ENCODE data around the gene INCENP.
A peak's percentile ranks its signal among the peaks of the same experiment; 100 is the strongest.

Gene INCENP

DNA sequence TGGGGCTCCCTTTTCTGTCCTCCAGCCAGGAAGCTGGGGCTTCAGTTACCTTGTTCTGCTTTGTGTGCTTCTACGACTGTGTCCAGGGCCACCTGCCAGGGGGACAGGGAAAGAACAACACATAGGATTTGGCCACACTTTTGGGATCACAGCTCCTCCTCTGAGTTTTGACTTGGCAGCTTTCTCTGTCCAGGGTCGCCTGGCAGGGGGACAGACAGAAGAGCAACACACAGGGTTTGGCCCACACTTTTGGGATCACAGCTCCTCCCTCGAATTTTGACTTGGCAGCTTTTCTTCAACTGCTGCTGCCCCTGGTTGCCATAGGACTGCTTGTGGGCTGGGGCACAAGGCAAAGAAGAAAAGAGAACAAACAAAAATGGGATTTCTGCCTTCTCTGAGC is 19.1 kb downstream of the INCENP start:
- no peak for DNase-seq

DNA sequence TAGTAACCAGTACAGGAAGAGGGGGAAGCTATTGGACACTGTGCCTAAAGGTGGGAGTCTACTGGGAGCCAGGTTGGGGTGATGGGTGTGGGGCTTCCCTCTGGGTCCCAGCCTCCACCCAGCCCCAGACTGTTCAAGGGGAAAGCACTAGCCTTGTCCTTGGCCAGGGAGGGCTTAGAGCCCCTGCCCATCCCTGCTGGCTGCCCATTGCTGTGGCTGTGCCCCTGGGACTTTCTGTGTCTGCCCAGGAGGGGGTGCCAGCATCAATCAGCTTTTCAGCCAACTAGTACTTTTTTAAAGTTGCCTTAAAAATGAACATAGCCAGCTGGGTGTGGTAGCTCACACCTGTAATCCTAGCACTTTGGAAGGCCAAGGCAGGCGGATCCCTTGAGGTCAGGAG is 19.9 kb downstream of the INCENP start:
- DNase-seq, result no peak

DNA sequence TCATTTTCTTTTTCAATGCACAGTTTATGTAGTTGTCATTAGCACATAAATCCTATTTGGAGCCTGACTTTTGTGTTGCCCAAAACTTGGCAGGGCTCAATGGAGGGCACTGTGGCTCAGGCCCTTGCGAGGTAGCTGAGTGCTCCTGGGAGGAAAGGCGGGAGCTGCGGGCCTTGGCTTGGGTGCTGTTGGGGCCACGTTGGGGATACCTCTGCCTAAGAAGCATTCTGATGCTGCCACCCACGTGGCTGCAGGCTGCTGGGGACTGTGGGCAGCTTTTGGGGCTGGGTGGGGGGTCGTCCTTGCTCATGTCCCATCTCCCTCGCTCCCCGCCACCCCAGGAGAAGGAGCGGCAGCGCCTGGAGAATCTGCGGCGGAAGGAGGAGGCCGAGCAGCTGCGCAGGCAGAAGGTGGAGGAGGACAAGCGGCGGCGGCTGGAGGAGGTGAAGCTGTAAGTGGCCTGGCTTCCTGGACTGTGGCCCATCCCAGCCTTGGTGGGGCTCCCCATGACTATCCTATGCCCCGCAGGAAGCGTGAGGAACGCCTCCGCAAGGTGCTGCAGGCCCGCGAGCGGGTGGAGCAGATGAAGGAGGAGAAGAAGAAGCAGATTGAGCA is 20.9 kb downstream of the INCENP start:
- DNase-seq, result no peak

GRCh38 chr11:62145261-62145871 is 21.6 kb downstream of the INCENP start:
- DNase-seq, result no peak

GRCh38 chr11:62146476-62147200 is 22.8 kb downstream of the INCENP start:
- DNase-seq, result no peak

- DNase-seq, result no peak
Measured at GRCh38 chr11:62147545-62147944, 23.7 kb downstream of the INCENP start.

DNA sequence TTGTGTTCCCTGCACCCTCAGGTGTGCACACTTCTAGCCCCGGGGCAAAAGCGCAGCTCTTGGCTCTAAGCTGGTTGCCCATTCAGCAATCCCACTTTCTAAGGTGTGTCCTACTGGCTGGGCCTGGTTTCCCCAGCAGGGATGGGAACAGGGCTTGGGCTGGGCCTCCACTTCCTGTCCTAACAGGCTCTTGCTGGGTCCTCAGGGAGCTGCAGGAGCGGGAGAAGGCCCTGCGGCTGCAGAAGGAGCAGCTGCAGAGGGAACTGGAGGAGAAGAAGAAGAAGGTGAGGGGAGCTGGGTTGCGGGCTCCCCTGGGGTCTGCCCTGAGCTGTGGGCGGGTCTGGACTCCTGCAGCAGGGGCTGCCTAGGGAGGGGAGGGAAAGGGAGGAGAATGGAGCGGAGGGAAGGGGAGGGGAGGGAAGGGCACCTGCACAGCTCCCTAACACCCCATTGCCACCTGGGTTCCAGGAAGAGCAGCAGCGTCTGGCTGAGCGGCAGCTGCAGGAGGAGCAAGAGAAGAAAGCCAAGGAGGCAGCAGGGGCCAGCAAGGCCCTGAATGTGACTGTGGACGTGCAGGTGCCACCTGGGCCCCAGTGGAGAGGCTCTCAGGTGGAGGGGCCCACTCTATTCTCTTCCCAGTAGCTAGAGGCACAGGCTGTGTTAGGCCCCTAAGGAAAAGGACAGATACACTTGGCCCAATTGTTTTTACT is 24.6 kb downstream of the INCENP start:
- no peak for DNase-seq

DNA sequence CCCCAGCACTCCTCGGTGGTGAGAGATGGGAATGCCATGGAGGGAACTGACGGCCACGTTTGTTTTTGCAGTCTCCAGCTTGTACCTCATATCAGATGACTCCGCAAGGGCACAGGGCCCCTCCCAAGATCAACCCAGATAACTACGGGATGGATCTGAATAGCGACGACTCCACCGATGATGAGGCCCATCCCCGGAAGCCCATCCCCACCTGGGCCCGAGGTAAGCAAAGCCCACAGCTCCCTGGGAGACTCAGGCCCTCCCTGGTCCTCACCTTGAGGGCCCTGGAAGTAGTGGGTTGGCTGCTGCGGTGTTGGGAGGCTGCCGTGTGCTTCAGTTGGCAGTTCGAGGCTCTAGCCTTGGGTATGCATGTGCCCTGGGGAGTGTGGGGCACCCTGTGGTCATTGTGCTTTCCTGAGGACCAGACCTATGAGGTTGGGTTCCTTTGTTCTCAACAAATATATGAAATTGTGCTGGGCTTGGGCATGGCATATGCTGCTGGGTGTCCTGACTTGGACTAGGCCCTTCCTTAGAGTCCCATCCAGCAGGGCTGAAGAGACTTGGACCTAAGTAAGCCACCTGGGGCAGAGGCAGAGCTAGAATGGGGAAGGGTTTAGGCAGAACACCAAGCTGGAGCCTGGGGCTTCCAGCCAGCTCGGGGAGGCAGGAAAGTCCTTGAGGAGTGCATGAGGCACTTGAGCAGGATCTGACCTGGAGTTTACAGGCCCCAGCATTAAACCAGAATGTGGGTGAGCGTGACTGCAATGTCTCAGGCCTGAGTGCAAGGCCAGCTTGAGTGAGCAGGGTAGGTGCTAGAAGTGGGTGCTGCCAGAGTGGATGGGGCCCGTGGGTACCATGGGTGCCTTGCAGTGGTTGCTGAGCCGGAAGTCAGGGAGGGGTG is 26.4 kb downstream of the INCENP start:
- DNase-seq, result no peak

GRCh38 chr11:62150887-62151736 is 27.3 kb downstream of the INCENP start:
- no peak for DNase-seq

GRCh38 chr11:62151737-62152102 is 27.9 kb downstream of the INCENP start:
- no peak for DNase-seq

GRCh38 chr11:62152245-62153086 is 28.7 kb downstream of the INCENP start:
- DNase-seq, result no peak

GRCh38 chr11:62153087-62153395 is 29.2 kb downstream of the INCENP start:
- no peak for DNase-seq

- no peak for DNase-seq
Measured at GRCh38 chr11:62153617-62154016, 29.8 kb downstream of the INCENP start.

- DNase-seq, result no peak
Measured at GRCh38 chr11:62157603-62158002, 33.8 kb downstream of the INCENP start.

- DNase-seq, result no peak
Measured at GRCh38 chr11:62166371-62166770, 42.6 kb downstream of the INCENP start.

GRCh38 chr11:62169448-62169847 is 45.6 kb downstream of the INCENP start:
- DNase-seq, result no peak

DNA sequence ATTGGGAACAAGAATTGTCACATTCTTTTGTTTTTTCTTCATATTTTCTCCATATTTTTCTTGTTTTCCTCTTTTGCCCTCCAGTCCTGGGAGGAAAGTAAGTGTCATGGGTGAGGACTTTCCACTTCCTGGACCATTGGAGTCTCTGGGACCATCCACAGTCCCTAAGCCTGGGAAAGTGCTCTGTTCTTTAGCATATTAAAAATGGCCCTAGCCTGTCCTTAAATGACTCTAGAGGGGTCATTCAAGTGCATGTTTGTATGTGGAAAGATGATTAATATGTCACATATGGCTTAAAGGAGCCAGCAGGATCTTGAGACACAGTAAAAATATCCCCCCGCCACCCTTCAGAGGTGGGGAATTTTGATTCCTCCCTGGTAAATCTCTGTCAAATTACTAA is 46.1 kb downstream of the INCENP start:
- DNase-seq, result no peak

- DNase-seq, result peak; percentile 77
Measured at GRCh38 chr11:62171261-62171723, 47.5 kb downstream of the INCENP start.

DNA sequence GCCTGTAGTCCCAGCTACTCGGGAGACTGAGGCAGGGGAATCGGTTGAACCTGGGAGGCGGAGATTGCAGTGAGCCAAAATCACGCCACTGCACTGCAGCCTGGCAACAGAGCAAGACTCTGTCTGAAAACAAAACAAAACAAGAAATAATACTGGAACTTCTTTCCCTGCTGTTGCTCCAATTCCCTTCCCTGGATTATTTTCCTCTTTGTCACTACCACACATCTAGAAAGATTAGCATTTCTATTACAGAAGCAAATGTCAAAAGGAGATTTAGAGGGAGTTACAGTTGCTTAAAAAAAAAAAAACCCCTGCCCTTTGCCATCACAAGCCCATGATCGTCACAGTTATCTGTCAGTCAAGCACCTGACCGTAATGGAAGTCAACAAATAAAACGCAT is 48.5 kb downstream of the INCENP start:
- DNase-seq, result no peak

- DNase-seq, result no peak
Measured at GRCh38 chr11:62176766-62177165, 53.0 kb downstream of the INCENP start.

GRCh38 chr11:62179995-62180394 is 56.2 kb downstream of the INCENP start:
- no peak for DNase-seq

Data from NCI-H510A (cell line).